ENCODE results near the gene TNRC6B. TPM values are rescaled to one million over a fixed set of nuclear protein-coding genes. Genes with fewer than 3 reads are reported as not detected.
"Not testable (repeated sequence)": the region's sequence is repeated elsewhere in the genome, so short reads cannot be mapped to it uniquely, and the experiment has no call there.

The TNRC6B gene
- polyA plus RNA-seq, 2 donors, result 2.3 to 8.2 TPM

DNA sequence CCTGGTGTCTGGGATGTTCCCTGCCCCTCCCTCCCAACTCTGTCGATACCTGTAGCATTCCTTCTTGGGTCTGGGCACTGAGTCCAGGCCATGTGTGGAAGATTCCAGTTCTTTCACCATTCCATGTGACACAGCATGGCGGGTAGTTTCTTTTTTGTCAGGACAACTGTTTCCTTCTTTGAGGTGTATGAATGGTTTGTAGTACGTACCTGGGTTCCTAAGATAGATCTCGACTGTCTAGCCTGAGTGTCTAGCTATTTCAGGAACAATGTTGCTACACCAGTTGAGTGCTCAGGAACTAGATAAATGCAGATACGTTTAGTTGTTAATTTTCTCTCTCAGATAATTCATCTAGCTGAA lies 43.3 kb downstream of the TNRC6B start:
- 40 to 49% methylated on average over 5 of the region's 5 CpGs for WGBS, 2 donors
- peak overlapping the region; percentile 60 to 91 for H3K27ac ChIP-seq (ENCODE audit: low read depth in 2 of 2, low read length in 1 of 2)
- H3K27me3 ChIP-seq (ENCODE audit: control insufficient read depth in 1 of 2, insufficient read depth in 2 of 2, low read length in 2 of 2), result no peaks in the 10 kb centered on the region
- H3K4me3 ChIP-seq (ENCODE audit: low read depth in 1 of 2, low read length in 2 of 2), result no peak overlapping the region
- H3K9me3 ChIP-seq (ENCODE audit: control insufficient read depth in 2 of 2, insufficient read depth in 1 of 2, low read depth in 1 of 2, low read length in 1 of 2), result no peaks in the 10 kb centered on the region
- peaks cover 7 to 11% of the 10 kb centered on the region in 2 donors for H3K4me1 ChIP-seq (ENCODE audit: control insufficient read depth in 2 of 2, insufficient read depth in 2 of 2, low read length in 1 of 2)
- H3K36me3 ChIP-seq (ENCODE audit: control insufficient read depth in 2 of 2, insufficient read depth in 2 of 2, low read length in 1 of 2), result no peaks in the 10 kb centered on the region

DNA sequence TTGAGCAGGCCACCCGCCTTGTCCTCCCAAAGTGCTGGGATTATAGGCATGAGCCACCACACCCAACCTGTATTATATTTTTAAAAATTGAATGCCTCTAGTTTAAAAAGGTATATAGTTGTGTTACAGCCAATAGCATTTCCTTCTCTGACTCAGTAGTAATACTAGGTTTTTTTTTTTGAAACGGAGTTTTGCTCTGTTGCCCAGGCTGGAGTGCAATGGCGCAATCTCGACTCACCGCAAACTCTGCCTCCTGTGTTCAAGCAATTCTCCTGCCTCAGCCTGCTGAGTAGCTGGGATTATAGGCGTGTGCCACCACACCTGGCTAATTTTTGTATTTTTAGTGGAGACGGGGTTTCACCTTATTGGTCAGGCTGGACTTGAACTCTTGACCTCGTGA lies 45.3 kb downstream of the TNRC6B start:
- H3K27ac ChIP-seq (ENCODE audit: low read depth in 2 of 2, low read length in 1 of 2), result peak overlapping the region; percentile 2 to 78
- 57 to 71% methylated on average over 8 of the region's 8 CpGs for WGBS, 2 donors
- H3K36me3 ChIP-seq (ENCODE audit: control insufficient read depth in 2 of 2, insufficient read depth in 2 of 2, low read length in 1 of 2); H3K4me3 ChIP-seq (ENCODE audit: low read depth in 1 of 2, low read length in 2 of 2); H3K27me3 ChIP-seq (ENCODE audit: control insufficient read depth in 1 of 2, insufficient read depth in 2 of 2, low read length in 2 of 2); H3K9me3 ChIP-seq (ENCODE audit: control insufficient read depth in 2 of 2, insufficient read depth in 1 of 2, low read depth in 1 of 2, low read length in 1 of 2): not testable (repeated sequence)
- peaks cover 7 to 11% of the 10 kb centered on the region in 2 donors for H3K4me1 ChIP-seq (ENCODE audit: control insufficient read depth in 2 of 2, insufficient read depth in 2 of 2, low read length in 1 of 2)

DNA sequence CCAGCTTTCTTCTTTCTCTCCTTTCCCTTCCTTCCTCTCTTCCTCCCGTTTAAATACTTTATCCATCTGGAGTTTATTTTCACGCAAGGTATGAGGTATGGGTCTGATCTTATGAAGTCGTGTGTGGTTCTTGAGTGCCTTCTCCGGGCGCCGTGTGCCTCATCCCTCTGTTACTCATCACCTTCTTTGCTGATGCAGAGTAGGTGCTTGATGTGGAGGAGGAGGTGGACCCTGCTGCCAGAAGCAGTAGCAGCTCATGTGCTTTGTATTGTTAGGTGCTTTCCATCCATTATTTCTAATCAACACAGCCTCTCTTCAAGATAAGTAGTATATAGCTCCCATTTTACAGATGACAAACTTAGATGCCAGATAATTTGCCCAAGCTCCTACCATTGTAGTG lies 47.0 kb downstream of the TNRC6B start:
- Histone ChIP-seq H3K9me3 (ENCODE audit: control insufficient read depth in 2 of 2, insufficient read depth in 1 of 2, low read depth in 1 of 2, low read length in 1 of 2) (no peaks in the 10 kb centered on the region), H3K27ac (ENCODE audit: low read depth in 2 of 2, low read length in 1 of 2) (no peak overlapping the region), H3K4me1 (ENCODE audit: control insufficient read depth in 2 of 2, insufficient read depth in 2 of 2, low read length in 1 of 2) (peaks cover 4 to 6% of the 10 kb centered on the region in 2 donors), H3K36me3 (ENCODE audit: control insufficient read depth in 2 of 2, insufficient read depth in 2 of 2, low read length in 1 of 2) (no peaks in the 10 kb centered on the region), H3K4me3 (ENCODE audit: low read depth in 1 of 2, low read length in 2 of 2) (no peak overlapping the region), H3K27me3 (ENCODE audit: control insufficient read depth in 1 of 2, insufficient read depth in 2 of 2, low read length in 2 of 2) (no peaks in the 10 kb centered on the region)
- WGBS, 2 donors, result 73 to 76% methylated on average over 6 of the region's 6 CpGs

DNA sequence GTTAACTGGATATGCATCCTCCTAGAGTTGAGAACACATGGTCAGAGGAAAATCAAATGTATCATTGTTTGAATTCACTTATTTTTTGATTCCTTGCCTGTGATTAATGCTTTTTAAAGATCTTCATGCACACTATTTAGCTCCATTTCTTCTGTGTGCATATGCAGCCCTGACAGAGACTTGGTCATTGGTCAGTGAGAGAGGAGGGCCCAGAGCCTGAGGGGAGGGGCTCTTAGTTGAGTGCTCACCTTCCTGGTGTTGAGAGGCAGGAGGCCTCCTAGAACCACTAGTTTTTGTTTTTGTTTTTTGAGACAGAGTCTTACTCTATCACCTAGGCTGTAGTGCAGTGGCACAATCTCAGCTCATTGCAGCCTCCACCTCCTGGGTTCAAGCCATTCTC lies 48.9 kb downstream of the TNRC6B start:
- Histone ChIP-seq H3K36me3 (ENCODE audit: control insufficient read depth in 2 of 2, insufficient read depth in 2 of 2, low read length in 1 of 2) (no peaks in the 10 kb centered on the region), H3K4me3 (ENCODE audit: low read depth in 1 of 2, low read length in 2 of 2) (no peak overlapping the region), H3K9me3 (ENCODE audit: control insufficient read depth in 2 of 2, insufficient read depth in 1 of 2, low read depth in 1 of 2, low read length in 1 of 2) (no peaks in the 10 kb centered on the region), H3K27me3 (ENCODE audit: control insufficient read depth in 1 of 2, insufficient read depth in 2 of 2, low read length in 2 of 2) (no peaks in the 10 kb centered on the region), H3K27ac (ENCODE audit: low read depth in 2 of 2, low read length in 1 of 2) (no peak overlapping the region), H3K4me1 (ENCODE audit: control insufficient read depth in 2 of 2, insufficient read depth in 2 of 2, low read length in 1 of 2) (peaks cover 0 to 2% of the 10 kb centered on the region in 2 donors)

DNA sequence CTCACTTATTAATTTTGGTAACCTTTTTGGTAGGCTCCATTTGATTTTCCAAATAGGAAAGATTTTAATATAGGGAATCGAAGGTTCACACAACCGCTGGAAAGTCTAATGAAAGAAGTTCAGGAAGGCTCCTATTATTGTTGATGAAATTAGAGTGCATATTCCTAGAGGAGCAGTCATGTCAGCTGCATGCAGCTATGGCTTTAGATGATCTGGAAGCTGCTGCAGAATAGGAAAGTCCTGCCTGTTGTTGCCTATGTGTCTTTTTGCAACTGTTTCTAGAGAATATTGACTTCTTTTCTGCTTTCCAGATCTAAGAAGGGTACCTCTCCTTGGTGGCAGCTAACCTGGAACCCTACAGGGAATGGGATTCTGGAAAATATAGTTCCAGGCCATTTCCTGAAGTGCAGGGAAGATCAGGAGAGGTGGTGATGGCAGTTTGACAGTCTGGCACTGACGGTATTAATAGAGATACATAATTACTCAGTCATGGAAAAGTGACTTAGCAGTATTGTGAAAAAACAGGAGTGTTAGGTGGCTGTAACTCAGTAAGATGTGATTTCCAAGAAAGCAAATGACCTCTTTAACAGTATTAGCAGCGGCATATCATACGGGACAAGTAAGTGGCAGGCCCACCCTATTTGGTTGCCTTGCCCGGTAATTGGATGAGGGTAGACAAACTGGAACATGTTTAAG lies 54.0 kb downstream of the TNRC6B start:
- 91% methylated on average over 6 of the region's 6 CpGs for WGBS, 2 donors
- no peaks in the 10 kb centered on the region for H3K9me3 ChIP-seq (ENCODE audit: control insufficient read depth in 2 of 2, insufficient read depth in 1 of 2, low read depth in 1 of 2, low read length in 1 of 2)
- no peaks in the 10 kb centered on the region for H3K36me3 ChIP-seq (ENCODE audit: control insufficient read depth in 2 of 2, insufficient read depth in 2 of 2, low read length in 1 of 2)
- H3K27me3 ChIP-seq (ENCODE audit: control insufficient read depth in 1 of 2, insufficient read depth in 2 of 2, low read length in 2 of 2), result no peaks in the 10 kb centered on the region
- no peaks in the 10 kb centered on the region for H3K4me1 ChIP-seq (ENCODE audit: control insufficient read depth in 2 of 2, insufficient read depth in 2 of 2, low read length in 1 of 2)
- H3K27ac ChIP-seq (ENCODE audit: low read depth in 2 of 2, low read length in 1 of 2), result no peak overlapping the region
- H3K4me3 ChIP-seq (ENCODE audit: low read depth in 1 of 2, low read length in 2 of 2), result no peak overlapping the region

DNA sequence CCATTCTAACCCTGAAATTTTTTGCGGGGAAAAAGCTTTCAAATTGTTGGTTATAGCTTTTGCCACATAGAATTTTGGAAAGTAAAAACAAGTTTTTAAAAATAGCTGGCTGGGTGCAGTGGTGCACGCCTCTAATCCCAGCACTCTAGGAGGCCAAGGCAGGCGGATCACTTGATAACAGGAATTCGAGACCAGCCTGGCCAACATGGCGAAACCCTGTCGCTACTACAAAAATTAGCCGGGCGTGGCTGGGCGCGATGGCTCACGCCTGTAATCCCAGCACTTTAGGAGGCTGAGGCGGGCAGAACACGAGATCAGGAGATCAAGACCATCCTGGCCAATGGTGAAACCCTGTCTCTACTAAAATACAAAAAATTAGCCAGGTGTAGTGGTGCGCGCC lies 54.9 kb downstream of the TNRC6B start:
- whole genome bisulfite sequencing, 2 donors, result 93 to 94% methylated on average over 15 of the region's 15 CpGs
- H3K27me3 ChIP-seq (ENCODE audit: control insufficient read depth in 1 of 2, insufficient read depth in 2 of 2, low read length in 2 of 2), result no peaks in the 10 kb centered on the region

DNA sequence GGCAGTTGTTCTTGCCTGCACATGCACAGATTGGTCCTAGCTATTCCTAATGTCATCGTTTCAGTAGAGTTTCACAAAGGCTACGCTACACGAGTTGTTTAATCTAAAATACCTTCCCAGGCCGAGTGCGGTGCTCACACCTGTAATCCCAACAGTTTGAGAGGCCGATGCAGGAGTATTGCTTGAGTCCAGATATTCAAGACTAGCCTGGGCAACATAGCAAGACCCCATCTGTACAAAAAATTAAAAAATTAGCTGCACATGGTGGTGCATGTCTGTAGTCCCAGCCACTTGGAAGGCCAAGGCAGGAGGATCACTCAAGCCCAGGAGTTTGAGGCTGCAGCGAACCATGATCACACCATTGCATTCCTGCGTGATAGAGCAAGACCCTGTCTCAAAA lies 56.2 kb downstream of the TNRC6B start:
- 89 to 91% methylated on average over 8 of the region's 8 CpGs for WGBS, 2 donors
- Histone ChIP-seq H3K27ac (ENCODE audit: low read depth in 2 of 2, low read length in 1 of 2) (no peak overlapping the region), H3K4me1 (ENCODE audit: control insufficient read depth in 2 of 2, insufficient read depth in 2 of 2, low read length in 1 of 2) (peaks cover 0 to 14% of the 10 kb centered on the region in 2 donors), H3K4me3 (ENCODE audit: low read depth in 1 of 2, low read length in 2 of 2) (no peak overlapping the region), H3K9me3 (ENCODE audit: control insufficient read depth in 2 of 2, insufficient read depth in 1 of 2, low read depth in 1 of 2, low read length in 1 of 2) (no peaks in the 10 kb centered on the region), H3K27me3 (ENCODE audit: control insufficient read depth in 1 of 2, insufficient read depth in 2 of 2, low read length in 2 of 2) (no peaks in the 10 kb centered on the region), H3K36me3 (ENCODE audit: control insufficient read depth in 2 of 2, insufficient read depth in 2 of 2, low read length in 1 of 2) (no peaks in the 10 kb centered on the region)

More for the DNA sequence above, 54.9 kb downstream of the TNRC6B start:
- Histone ChIP-seq H3K36me3 (ENCODE audit: control insufficient read depth in 2 of 2, insufficient read depth in 2 of 2, low read length in 1 of 2) (no peaks in the 10 kb centered on the region), H3K27ac (ENCODE audit: low read depth in 2 of 2, low read length in 1 of 2) (no peak overlapping the region), H3K4me3 (ENCODE audit: low read depth in 1 of 2, low read length in 2 of 2) (no peak overlapping the region), H3K4me1 (ENCODE audit: control insufficient read depth in 2 of 2, insufficient read depth in 2 of 2, low read length in 1 of 2) (peaks cover 0 to 5% of the 10 kb centered on the region in 2 donors), H3K9me3 (ENCODE audit: control insufficient read depth in 2 of 2, insufficient read depth in 1 of 2, low read depth in 1 of 2, low read length in 1 of 2) (no peaks in the 10 kb centered on the region)

DNA sequence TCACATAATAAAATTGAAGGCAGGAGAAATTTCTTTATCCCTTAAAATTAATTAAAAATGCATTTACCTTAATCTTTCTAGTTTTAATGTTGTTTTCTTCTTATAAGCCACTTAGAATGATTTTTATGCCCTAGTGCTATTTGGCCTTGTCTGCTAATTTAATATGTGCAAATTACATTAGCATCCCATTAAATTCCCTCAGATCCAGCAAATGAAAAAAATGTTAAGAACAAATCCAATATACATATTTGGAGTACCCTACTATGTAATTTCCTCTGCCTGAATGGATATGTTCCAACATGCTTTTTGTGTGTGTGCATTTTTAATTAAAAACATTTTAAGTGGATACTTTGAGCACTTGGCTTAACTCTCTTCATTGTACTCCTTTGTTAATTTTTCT lies 56.9 kb downstream of the TNRC6B start:
- H3K27me3 ChIP-seq (ENCODE audit: control insufficient read depth in 1 of 2, insufficient read depth in 2 of 2, low read length in 2 of 2), result no peaks in the 10 kb centered on the region
- no peaks in the 10 kb centered on the region for H3K36me3 ChIP-seq (ENCODE audit: control insufficient read depth in 2 of 2, insufficient read depth in 2 of 2, low read length in 1 of 2)
- H3K4me3 ChIP-seq (ENCODE audit: low read depth in 1 of 2, low read length in 2 of 2), result no peak overlapping the region

DNA sequence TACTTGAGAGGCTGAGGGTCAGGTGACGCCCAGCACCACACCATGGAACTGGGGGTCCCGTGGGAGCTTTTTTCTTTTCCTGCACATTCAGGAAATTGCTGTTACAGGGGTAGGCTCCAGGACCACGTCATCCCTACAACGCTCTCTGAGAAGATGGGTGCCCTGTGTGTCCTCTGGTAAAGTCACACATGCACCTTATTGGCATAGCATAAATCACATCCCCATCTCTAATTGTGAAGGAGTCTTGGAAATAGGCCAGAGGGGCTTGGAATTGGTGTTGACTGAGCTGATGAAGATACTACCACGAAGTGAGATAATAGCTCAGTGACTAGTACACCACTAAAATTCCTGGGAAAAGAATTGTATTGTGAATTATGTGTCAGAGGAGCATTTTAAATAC lies 57.6 kb downstream of the TNRC6B start:
- Histone ChIP-seq H3K4me1 (ENCODE audit: control insufficient read depth in 2 of 2, insufficient read depth in 2 of 2, low read length in 1 of 2) (peaks cover 0 to 14% of the 10 kb centered on the region in 2 donors), H3K9me3 (ENCODE audit: control insufficient read depth in 2 of 2, insufficient read depth in 1 of 2, low read depth in 1 of 2, low read length in 1 of 2) (no peaks in the 10 kb centered on the region), H3K4me3 (ENCODE audit: low read depth in 1 of 2, low read length in 2 of 2) (no peak overlapping the region), H3K36me3 (ENCODE audit: control insufficient read depth in 2 of 2, insufficient read depth in 2 of 2, low read length in 1 of 2) (no peaks in the 10 kb centered on the region), H3K27ac (ENCODE audit: low read depth in 2 of 2, low read length in 1 of 2) (no peak overlapping the region), H3K27me3 (ENCODE audit: control insufficient read depth in 1 of 2, insufficient read depth in 2 of 2, low read length in 2 of 2) (no peaks in the 10 kb centered on the region)
- WGBS, 2 donors, result 63 to 72% methylated on average over 5 of the region's 5 CpGs

More for the DNA sequence above, 56.9 kb downstream of the TNRC6B start:
- Histone ChIP-seq H3K9me3 (ENCODE audit: control insufficient read depth in 2 of 2, insufficient read depth in 1 of 2, low read depth in 1 of 2, low read length in 1 of 2) (no peaks in the 10 kb centered on the region), H3K27ac (ENCODE audit: low read depth in 2 of 2, low read length in 1 of 2) (no peak overlapping the region), H3K4me1 (ENCODE audit: control insufficient read depth in 2 of 2, insufficient read depth in 2 of 2, low read length in 1 of 2) (peaks cover 0 to 14% of the 10 kb centered on the region in 2 donors)

DNA sequence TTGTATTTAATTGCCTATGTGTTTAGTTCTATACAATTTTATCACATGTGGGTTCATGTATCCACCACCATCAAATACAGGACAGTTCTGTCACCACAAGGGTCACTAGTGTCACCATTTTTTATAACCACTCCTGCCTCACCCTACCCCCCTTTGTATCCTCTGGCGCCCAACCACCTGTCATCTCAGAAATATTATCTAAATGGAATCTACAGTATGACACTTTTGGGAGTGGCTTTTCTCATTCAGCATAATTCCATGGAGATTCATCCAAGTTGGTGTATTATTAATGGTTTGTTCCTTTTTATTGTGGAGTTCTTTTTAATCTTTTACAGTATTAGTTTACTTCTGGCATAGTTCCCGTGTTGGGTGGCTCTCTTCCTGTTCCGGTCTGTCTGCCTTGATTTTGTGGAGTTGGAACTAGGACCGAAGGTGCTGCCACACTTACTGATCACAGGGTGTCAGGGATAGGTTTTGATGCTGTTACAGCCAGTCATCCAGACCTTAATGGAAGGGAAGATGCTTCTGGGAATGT lies 58.5 kb downstream of the TNRC6B start:
- no peak overlapping the region for H3K27ac ChIP-seq (ENCODE audit: low read depth in 2 of 2, low read length in 1 of 2)
- peaks cover 0 to 14% of the 10 kb centered on the region in 2 donors for H3K4me1 ChIP-seq (ENCODE audit: control insufficient read depth in 2 of 2, insufficient read depth in 2 of 2, low read length in 1 of 2)
- H3K4me3 ChIP-seq (ENCODE audit: low read depth in 1 of 2, low read length in 2 of 2), result no peak overlapping the region
- H3K27me3 ChIP-seq (ENCODE audit: control insufficient read depth in 1 of 2, insufficient read depth in 2 of 2, low read length in 2 of 2), result no peaks in the 10 kb centered on the region
- H3K36me3 ChIP-seq (ENCODE audit: control insufficient read depth in 2 of 2, insufficient read depth in 2 of 2, low read length in 1 of 2), result no peaks in the 10 kb centered on the region
- 53 to 59% methylated on average over 4 of the region's 4 CpGs for WGBS, 2 donors
- no peaks in the 10 kb centered on the region for H3K9me3 ChIP-seq (ENCODE audit: control insufficient read depth in 2 of 2, insufficient read depth in 1 of 2, low read depth in 1 of 2, low read length in 1 of 2)
